IMR-90 (cell line): ENCODE data around the gene C1orf159.

Source experiments
- BHLHE40 ChIP-seq: fragments of 150-350 bp; IDR thresholded peaks from 2 replicates; pipeline ENCODE4 v1.6.1; 2016; ENCODE audit warnings: mild to moderate bottlenecking, low read depth, low read length
- MAFK ChIP-seq: IDR thresholded peaks from 2 replicates; pipeline ENCODE4 v1.6.1; 2012; ENCODE audit warnings: low read depth, low read length, improper control_type of control experiment
- MAZ ChIP-seq: IDR thresholded peaks from 2 replicates; pipeline ENCODE4 v1.6.1; 2012; ENCODE audit warnings: low read depth, mild to moderate bottlenecking, low read length, improper control_type of control experiment, moderate library complexity, borderline replicate concordance
- POLR2A ChIP-seq: IDR thresholded peaks from 2 replicates; pipeline ENCODE4 v1.6.1; 2012; ENCODE audit warnings: mild to moderate bottlenecking, low read depth, low read length
- RAD21 ChIP-seq: IDR thresholded peaks from 2 replicates; pipeline ENCODE4 v1.6.1; 2012; ENCODE audit warnings: low read length, improper control_type of control experiment
- RFX5 ChIP-seq: IDR thresholded peaks from 2 replicates; pipeline ENCODE4 v1.8.0; 2012; ENCODE audit warnings: low read depth, mild to moderate bottlenecking, low read length, moderate library complexity
- TF ChIP-seq, protein P1 (sequence below): conservative IDR thresholded peaks from 2 replicates; pipeline ENCODE4 v1.5.1; 2012; ENCODE audit warnings: mild to moderate bottlenecking, low read depth, low read length, improper control_type of control experiment
- TF ChIP-seq, protein P2 (sequence below): fragments of 150-350 bp; IDR thresholded peaks from 2 replicates; pipeline ENCODE4 v1.6.1; 2017; ENCODE audit warnings: mild to moderate bottlenecking, antibody characterized with exemption, low read length, low read depth

DNA sequence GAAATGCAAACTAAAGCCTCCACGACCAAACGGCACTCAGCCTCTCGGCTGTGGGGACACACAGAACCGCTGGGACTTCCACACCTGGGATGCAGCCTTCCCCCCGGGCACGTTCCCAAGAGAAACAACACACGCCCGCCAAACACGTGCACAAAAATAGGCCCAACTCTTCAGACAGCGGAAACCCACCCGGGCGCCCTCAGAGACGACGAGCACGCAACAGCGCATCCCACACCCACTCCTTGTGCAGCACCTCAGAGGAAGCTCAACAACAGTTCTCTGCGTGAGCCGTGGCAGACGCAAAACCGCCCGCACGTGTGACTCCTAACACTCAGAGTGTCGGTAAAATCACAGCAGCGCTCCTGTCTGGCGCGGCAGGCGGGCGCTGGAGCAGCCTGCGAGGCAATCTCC lies 5.3 kb downstream of the C1orf159 start:
- TF ChIP-seq, protein P1, sequence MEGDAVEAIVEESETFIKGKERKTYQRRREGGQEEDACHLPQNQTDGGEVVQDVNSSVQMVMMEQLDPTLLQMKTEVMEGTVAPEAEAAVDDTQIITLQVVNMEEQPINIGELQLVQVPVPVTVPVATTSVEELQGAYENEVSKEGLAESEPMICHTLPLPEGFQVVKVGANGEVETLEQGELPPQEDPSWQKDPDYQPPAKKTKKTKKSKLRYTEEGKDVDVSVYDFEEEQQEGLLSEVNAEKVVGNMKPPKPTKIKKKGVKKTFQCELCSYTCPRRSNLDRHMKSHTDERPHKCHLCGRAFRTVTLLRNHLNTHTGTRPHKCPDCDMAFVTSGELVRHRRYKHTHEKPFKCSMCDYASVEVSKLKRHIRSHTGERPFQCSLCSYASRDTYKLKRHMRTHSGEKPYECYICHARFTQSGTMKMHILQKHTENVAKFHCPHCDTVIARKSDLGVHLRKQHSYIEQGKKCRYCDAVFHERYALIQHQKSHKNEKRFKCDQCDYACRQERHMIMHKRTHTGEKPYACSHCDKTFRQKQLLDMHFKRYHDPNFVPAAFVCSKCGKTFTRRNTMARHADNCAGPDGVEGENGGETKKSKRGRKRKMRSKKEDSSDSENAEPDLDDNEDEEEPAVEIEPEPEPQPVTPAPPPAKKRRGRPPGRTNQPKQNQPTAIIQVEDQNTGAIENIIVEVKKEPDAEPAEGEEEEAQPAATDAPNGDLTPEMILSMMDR: no peak
- TF ChIP-seq MAZ: no peak
- no peak for TF ChIP-seq BHLHE40
- TF ChIP-seq, protein P2, sequence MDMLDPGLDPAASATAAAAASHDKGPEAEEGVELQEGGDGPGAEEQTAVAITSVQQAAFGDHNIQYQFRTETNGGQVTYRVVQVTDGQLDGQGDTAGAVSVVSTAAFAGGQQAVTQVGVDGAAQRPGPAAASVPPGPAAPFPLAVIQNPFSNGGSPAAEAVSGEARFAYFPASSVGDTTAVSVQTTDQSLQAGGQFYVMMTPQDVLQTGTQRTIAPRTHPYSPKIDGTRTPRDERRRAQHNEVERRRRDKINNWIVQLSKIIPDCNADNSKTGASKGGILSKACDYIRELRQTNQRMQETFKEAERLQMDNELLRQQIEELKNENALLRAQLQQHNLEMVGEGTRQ: no peak
- TF ChIP-seq POLR2A: no peak
- no peak for TF ChIP-seq RAD21
- no peak for TF ChIP-seq MAFK
- no peak for TF ChIP-seq RFX5
